Activated B cell treated with CpG ODN at 0.5 μM for 24 hours (primary cell): ENCODE results near the gene SERINC2. TPM values are rescaled to one million over a fixed set of nuclear protein-coding genes. Genes with fewer than 3 reads are reported as not detected.
A peak's percentile ranks its signal among the peaks of the same experiment; 100 is the strongest.

Experiments used
- ATAC-seq: fragments of 200-7000 bp; cut with Tn5 transposase; one replicate; pipeline ENCODE4 v1.10.0; 2021; ENCODE audit warnings: low read depth, mild to moderate bottlenecking, moderate library complexity
- CTCF ChIA-PET: fragments of 350-600 bp; sonication (Branson Sonifier 250); formaldehyde crosslinking; loops from one replicate; lab custom pipeline; 2021; ENCODE audit warnings: antibody characterized with exemption; lab: Charles Lee
- POLR2A ChIA-PET: fragments of 350-600 bp; sonication (Branson Sonifier 250); formaldehyde crosslinking; loops from one replicate; lab custom pipeline; 2021; ENCODE audit warnings: antibody characterized with exemption; lab: Charles Lee
- DNase-seq: peaks from one replicate; pipeline ENCODE4 v3.0.0; 2022
- H3K27ac Mint-ChIP-seq: one replicate; pipeline ENCODE4 v1.8.0; 2020; ENCODE audit warnings: mixed read lengths
- H3K27me3 Mint-ChIP-seq: one replicate; pipeline ENCODE4 v1.8.0; 2021; ENCODE audit warnings: mixed read lengths
- H3K36me3 Mint-ChIP-seq: one replicate; pipeline ENCODE4 v1.8.0; 2021; ENCODE audit warnings: low read depth, mixed read lengths
- H3K4me1 Mint-ChIP-seq: one replicate; pipeline ENCODE4 v1.8.0; 2021; ENCODE audit warnings: mixed read lengths
- H3K4me3 Mint-ChIP-seq: one replicate; pipeline ENCODE4 v1.8.0; 2020; ENCODE audit warnings: mild to moderate bottlenecking, mixed read lengths
- H3K9me3 Mint-ChIP-seq: one replicate; pipeline ENCODE4 v1.8.0; 2020; ENCODE audit warnings: mixed read lengths
- CTCF ChIP-seq: fragments of 200-600 bp; IDR thresholded peaks from one replicate; pipeline ENCODE4 v1.8.0; 2022; ENCODE audit warnings: antibody characterized with exemption, mild to moderate bottlenecking
- intact Hi-C: fragments of 100-400 bp; cut with micrococcal nuclease; formaldehyde crosslinking; loops from one replicate; pipeline ENCODE4 v1.15.1; 2024
- total RNA-seq: library from RNA; stranded (reverse); gene quantifications from 2 replicates; pipeline ENCODE4 v1.2.3, GENCODE V29; 2022

The SERINC2 gene
- total RNA-seq, 1 donor from 2014 or later, result 0.11 TPM

- H3K36me3 Mint-ChIP-seq, result no peaks in the 10 kb centered on the region
- no peaks in the 10 kb centered on the region for H3K9me3 Mint-ChIP-seq
- ChIA-PET POLR2A (no interaction called here), CTCF (no interaction called here)
- peaks cover 28% of the 10 kb centered on the region for H3K4me1 Mint-ChIP-seq
- no peaks in the 10 kb centered on the region for H3K27me3 Mint-ChIP-seq
- DNase-seq (no peak), ATAC-seq (no peak)
- H3K4me3 Mint-ChIP-seq, result no peak overlapping the region
- no peak for TF ChIP-seq CTCF
- no peak overlapping the region for H3K27ac Mint-ChIP-seq
- intact Hi-C loops, result no loop called here
Measured at GRCh38 chr1:31432592-31433395, 19.8 kb downstream of the SERINC2 start.

- CTCF ChIA-PET, result no interaction called here
- intact Hi-C loops, result no loop called here
- H3K27me3 Mint-ChIP-seq, result no peaks in the 10 kb centered on the region
- DNase-seq (no peak), ATAC-seq (no peak)
- peaks cover 28% of the 10 kb centered on the region for H3K4me1 Mint-ChIP-seq
- POLR2A ChIA-PET, result interaction anchor here (0.9 kb wide), 1 partner anchor 10 kb away, joined by 4 read pairs; no protein-coding TSS in a partner anchor
- H3K4me3 Mint-ChIP-seq, result no peak overlapping the region
- H3K36me3 Mint-ChIP-seq, result no peaks in the 10 kb centered on the region
- H3K27ac Mint-ChIP-seq, result no peak overlapping the region
- TF ChIP-seq CTCF, result no peak
- no peaks in the 10 kb centered on the region for H3K9me3 Mint-ChIP-seq
Measured at GRCh38 chr1:31433396-31433930, 20.4 kb downstream of the SERINC2 start.

- peak overlapping the region; percentile 53 for H3K27ac Mint-ChIP-seq
- no peaks in the 10 kb centered on the region for H3K27me3 Mint-ChIP-seq
- no peaks in the 10 kb centered on the region for H3K9me3 Mint-ChIP-seq
- DNase-seq (no peak), ATAC-seq (peak; percentile 61)
- peaks cover 32% of the 10 kb centered on the region for H3K4me1 Mint-ChIP-seq
- ChIA-PET POLR2A (interaction anchor here (0.9 kb wide), 1 partner anchor 10 kb away, joined by 4 read pairs; no protein-coding TSS in a partner anchor), CTCF (no interaction called here)
- peak overlapping the region; percentile 57 for H3K4me3 Mint-ChIP-seq
- H3K36me3 Mint-ChIP-seq, result no peaks in the 10 kb centered on the region
- TF ChIP-seq CTCF, result no peak
- intact Hi-C loops, result no loop called here
Measured at GRCh38 chr1:31434101-31434871, 21.3 kb downstream of the SERINC2 start.

DNA sequence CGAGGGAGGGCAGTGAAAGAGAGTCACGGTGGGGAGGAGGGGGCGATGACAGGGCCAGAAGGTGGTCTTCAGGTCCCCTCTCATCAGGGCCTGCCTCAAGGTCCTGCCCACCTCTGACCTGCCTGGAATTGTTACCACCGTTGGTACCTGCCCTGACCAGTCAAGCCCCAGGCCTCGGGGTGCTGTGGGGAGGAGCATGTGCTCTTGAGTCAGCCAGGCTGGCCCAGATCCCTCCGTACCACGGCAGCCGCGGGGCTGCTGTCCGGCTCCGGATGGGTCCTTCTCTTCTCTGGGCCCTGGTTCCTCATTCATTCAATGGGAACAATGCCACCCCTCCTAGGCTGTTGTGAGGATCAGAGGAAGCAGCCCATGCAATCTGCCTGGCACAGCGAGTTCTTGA is 22.0 kb downstream of the SERINC2 start:
- DNase-seq, result no peak
- intact Hi-C loops, result no loop called here
- Mint-ChIP-seq H3K27ac (no peak overlapping the region), H3K27me3 (no peaks in the 10 kb centered on the region), H3K4me3 (no peak overlapping the region), H3K9me3 (no peaks in the 10 kb centered on the region), H3K4me1 (peaks cover 36% of the 10 kb centered on the region), H3K36me3 (no peaks in the 10 kb centered on the region)
- TF ChIP-seq CTCF, result no peak
- CTCF ChIA-PET, result no interaction called here
- ATAC-seq, result no peak
- POLR2A ChIA-PET, result no interaction called here
